Progenitor cell of endocrine pancreas (in vitro differentiated cells): Measurements from ENCODE around the gene HMMR. TPM values are rescaled to one million over a fixed set of nuclear protein-coding genes. Genes with fewer than 3 reads are reported as not detected.

Experiments used
- DNase-seq: peaks from one replicate; pipeline ENCODE4 v3.0.0; 2021; ENCODE audit warnings: low spot score; ENCODE audit not compliant: unreplicated experiment
- H3K27ac Mint-ChIP-seq: 2 replicates; pipeline ENCODE4 v1.8.0; 2021; ENCODE audit warnings: mild to moderate bottlenecking, moderate library complexity, mixed read lengths
- H3K27me3 Mint-ChIP-seq: 2 replicates; pipeline ENCODE4 v1.8.0; 2021; ENCODE audit warnings: mixed read lengths
- H3K36me3 Mint-ChIP-seq: 2 replicates; pipeline ENCODE4 v1.8.0; 2022; ENCODE audit warnings: mixed read lengths; ENCODE audit not compliant: insufficient read depth
- H3K4me1 Mint-ChIP-seq: 2 replicates; pipeline ENCODE4 v1.8.0; 2021; ENCODE audit warnings: low read depth, mixed read lengths
- H3K4me3 Mint-ChIP-seq: 2 replicates; pipeline ENCODE4 v1.8.0; 2021; ENCODE audit warnings: low read depth, mild to moderate bottlenecking, moderate library complexity, mixed read lengths
- H3K9me3 Mint-ChIP-seq: 2 replicates; pipeline ENCODE4 v1.8.0; 2021; ENCODE audit warnings: low read depth, mixed read lengths
- CTCF ChIP-seq: fragments of 200-600 bp; sonication (generic); IDR thresholded peaks from one replicate; pipeline ENCODE4 v1.5.0; 2021; ENCODE audit warnings: antibody characterized with exemption, mild to moderate bottlenecking; ENCODE audit not compliant: unreplicated experiment
- total RNA-seq: library from RNA; stranded (reverse); gene quantifications from 2 replicates; pipeline ENCODE4 v1.2.1, GENCODE V29; 2021

The HMMR gene
- total RNA-seq, 1 donor from 2014 or later, result 15.0 TPM

GRCh38 chr5:163489745-163490075 lies 29.3 kb downstream of the HMMR start:
- no peak overlapping the region for H3K4me3 Mint-ChIP-seq
- H3K9me3 Mint-ChIP-seq, result peaks cover 6% of the 10 kb centered on the region
- no peaks in the 10 kb centered on the region for H3K27me3 Mint-ChIP-seq
- no peaks in the 10 kb centered on the region for H3K4me1 Mint-ChIP-seq
- no peak for TF ChIP-seq CTCF
- no peak overlapping the region for H3K27ac Mint-ChIP-seq
- H3K36me3 Mint-ChIP-seq, result peaks cover 21% of the 10 kb centered on the region
- DNase-seq, result no peak

GRCh38 chr5:163496286-163496685 lies 35.9 kb downstream of the HMMR start:
- Mint-ChIP-seq H3K4me3 (no peak overlapping the region), H3K27me3 (no peaks in the 10 kb centered on the region), H3K9me3 (peaks cover 4% of the 10 kb centered on the region), H3K27ac (no peak overlapping the region), H3K4me1 (peaks cover 4% of the 10 kb centered on the region), H3K36me3 (peaks cover 3% of the 10 kb centered on the region)
- no peak for TF ChIP-seq CTCF
- no peak for DNase-seq

- no peak for DNase-seq
- Mint-ChIP-seq H3K27me3 (no peaks in the 10 kb centered on the region), H3K27ac (no peak overlapping the region), H3K36me3 (peaks cover 2% of the 10 kb centered on the region), H3K4me1 (peaks cover 4% of the 10 kb centered on the region), H3K9me3 (peaks cover 4% of the 10 kb centered on the region), H3K4me3 (no peak overlapping the region)
- no peak for TF ChIP-seq CTCF
Observed at GRCh38 chr5:163497315-163497714, 36.9 kb downstream of the HMMR start.

GRCh38 chr5:163498886-163499285 lies 38.5 kb downstream of the HMMR start:
- Mint-ChIP-seq H3K27me3 (no peaks in the 10 kb centered on the region), H3K4me3 (no peak overlapping the region), H3K4me1 (peaks cover 9% of the 10 kb centered on the region), H3K9me3 (peaks cover 4% of the 10 kb centered on the region), H3K27ac (no peak overlapping the region), H3K36me3 (peaks cover 2% of the 10 kb centered on the region)
- no peak for DNase-seq
- TF ChIP-seq CTCF, result no peak

- no peaks in the 10 kb centered on the region for H3K9me3 Mint-ChIP-seq
- DNase-seq, result no peak
- H3K27ac Mint-ChIP-seq, result peak overlapping the region; percentile 99
- no peaks in the 10 kb centered on the region for H3K36me3 Mint-ChIP-seq
- no peaks in the 10 kb centered on the region for H3K27me3 Mint-ChIP-seq
- peak overlapping the region; percentile 95 for H3K4me3 Mint-ChIP-seq
- H3K4me1 Mint-ChIP-seq, result peaks cover 26% of the 10 kb centered on the region
- no peak for TF ChIP-seq CTCF
Observed at GRCh38 chr5:163502521-163502920, 42.1 kb downstream of the HMMR start.
